Smooth muscle cell of trachea (primary cell): ENCODE measurements around the gene NCR2. TPM values are rescaled to one million over a fixed set of nuclear protein-coding genes. Genes with fewer than 3 reads are reported as not detected.

Experiments
- total RNA-seq: library from RNA; depleted of rRNA; stranded (reverse); fragments of >200 nt; gene quantifications from 2 replicates; pipeline ENCODE4 v1.2.1, GENCODE V29; 2014

Gene NCR2
- not detected in 2 replicates for total RNA-seq

GRCh38 chr6:41335296-41335695, at the start of gene NCR2:
TSS of gene NCR2 (plus strand) at chr6:41335608. CDS start at chr6:41335877, 269 bp downstream.

GRCh38 chr6:41286544-41287346, 48.7 kb upstream of the NCR2 start, which contains the start of gene TREM1:
TSS of gene TREM1 (minus strand) at chr6:41286682. CDS start at chr6:41286655, 27 bp downstream.

Other genes starting within 250 kb of the NCR2 start
- not detected in 2 replicates for gene TREML1, start 181.3 kb upstream of the NCR2 start, total RNA-seq
- 0.33 and 0.44 TPM in 2 replicates for gene TREM2, start 172.5 kb upstream of the NCR2 start, total RNA-seq
- not detected in 2 replicates for gene TREML2, start 134.5 kb upstream of the NCR2 start, total RNA-seq
- not detected in 2 replicates for gene TREML4, start 107.3 kb upstream of the NCR2 start, total RNA-seq
- gene TREM1, start 48.9 kb upstream of the NCR2 start, total RNA-seq, result 0.50 TPM in 1 of 2 replicates, not detected in the other
- gene FOXP4, start 210.8 kb downstream of the NCR2 start, total RNA-seq, result 1.3 and 3.3 TPM in 2 replicates